Muscle of leg (tissue), 9 donors: ENCODE measurements around the gene TMIGD1. TPM values are rescaled to one million over a fixed set of nuclear protein-coding genes. Genes with fewer than 3 reads are reported as not detected.

Source experiments
- polyA plus RNA-seq, 8 donors: library from polyadenylated mRNA; unstranded; fragments of 120-200 nt; gene quantifications; one replicate each; pipeline versions ENCODE4 v1.2.1 to v1.2.3, GENCODE V29; 2013; ENCODE audit warnings: inconsistent platforms in 1 of 8, low replicate concordance in 1 of 8; ENCODE audit not compliant: insufficient read length in 8 of 8, insufficient read depth in 1 of 8
- total RNA-seq: library from RNA; stranded (reverse); fragments of 120-200 nt; gene quantifications from one replicate; pipeline ENCODE4 v1.2.4, GENCODE V29; 2013

Gene TMIGD1
- total and polyA plus RNA-seq, 9 donors, result 0.41 to 0.56 TPM; not detected in 7

Other genes with a start within 250 kb of the TMIGD1 start
- gene NSRP1, start 217.2 kb downstream of the TMIGD1 start, total RNA-seq, result 11.4 TPM
- 10 to 100 TPM; 23.9 to 34.2 (median 28.5) TPM for gene NSRP1, start 217.2 kb downstream of the TMIGD1 start, polyA plus RNA-seq
- gene SLC6A4, start 98.4 kb downstream of the TMIGD1 start, total RNA-seq, result 0.13 TPM
- 1 to 10 TPM in 1 of 8 donors, under 1 TPM in 7; 0.09 to 1.5 (median 0.13) TPM for gene SLC6A4, start 98.4 kb downstream of the TMIGD1 start, polyA plus RNA-seq
- gene BLMH, start 42.1 kb downstream of the TMIGD1 start, total RNA-seq, result 30.9 TPM
- gene BLMH, start 42.1 kb downstream of the TMIGD1 start, polyA plus RNA-seq, result 10 to 100 TPM; 39.3 to 55.1 (median 42.9) TPM
- gene CPD, start 44.9 kb upstream of the TMIGD1 start, total RNA-seq, result 24.1 TPM
- 10 to 100 TPM; 16.6 to 36.8 (median 24.6) TPM for gene CPD, start 44.9 kb upstream of the TMIGD1 start, polyA plus RNA-seq
- 24.6 TPM for gene GOSR1, start 143.4 kb upstream of the TMIGD1 start, total RNA-seq
- 10 to 100 TPM; 21.8 to 32.3 (median 26.6) TPM for gene GOSR1, start 143.4 kb upstream of the TMIGD1 start, polyA plus RNA-seq